Fibroblast of upper back skin (primary cell): ENCODE measurements around the gene DDX5.
A peak's percentile ranks its signal among the peaks of the same experiment; 100 is the strongest.

Source experiments
- DNase-seq: peaks from one replicate; pipeline ENCODE4 v3.0.0-alpha.2; 2013

DDX5 gene

DNA sequence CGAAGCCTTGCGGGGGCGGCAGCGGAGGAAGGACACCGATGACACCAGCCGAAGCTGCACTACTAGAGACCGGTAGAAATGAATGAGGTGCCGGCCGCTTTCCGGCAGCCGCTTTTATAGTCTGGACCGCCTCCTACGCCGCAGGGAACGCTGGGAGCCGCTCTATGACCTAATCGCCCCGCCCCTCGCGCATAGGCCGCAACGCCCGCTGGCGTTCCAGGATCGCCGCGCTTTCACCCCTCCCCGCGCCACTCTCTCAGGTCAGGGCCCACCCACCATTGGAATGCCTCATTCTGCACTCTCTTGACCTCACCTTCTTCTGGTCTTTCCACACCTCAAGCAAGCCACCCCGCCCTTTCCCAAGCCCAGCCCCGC lies at the start of gene DDX5:
TSS of gene DDX5 (minus strand) at position 89 of the 375 bp plus-strand sequence. CDS start 170 bp downstream, outside the sequence.
- DNase-seq: peak; percentile 96

DNA sequence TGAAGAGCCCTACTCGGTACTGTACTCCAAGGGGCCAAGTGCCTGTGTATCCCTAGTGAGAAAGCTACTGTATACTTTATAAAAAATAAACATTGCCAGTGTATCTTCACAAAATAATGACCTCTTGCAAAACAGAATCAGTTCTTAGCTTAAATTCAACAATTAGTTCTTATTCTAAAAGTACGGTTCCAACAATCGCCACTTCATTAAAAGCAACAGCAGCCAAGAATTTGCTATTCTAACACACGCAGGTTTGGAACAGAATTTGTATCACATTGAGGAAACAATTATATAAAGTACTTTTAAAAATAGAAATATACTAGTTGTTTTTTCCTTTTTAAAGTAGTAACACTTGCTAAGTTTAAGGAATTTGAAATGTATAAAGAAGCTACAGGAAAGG lies 49.2 kb upstream of the DDX5 start:
- no peak for DNase-seq

DNA sequence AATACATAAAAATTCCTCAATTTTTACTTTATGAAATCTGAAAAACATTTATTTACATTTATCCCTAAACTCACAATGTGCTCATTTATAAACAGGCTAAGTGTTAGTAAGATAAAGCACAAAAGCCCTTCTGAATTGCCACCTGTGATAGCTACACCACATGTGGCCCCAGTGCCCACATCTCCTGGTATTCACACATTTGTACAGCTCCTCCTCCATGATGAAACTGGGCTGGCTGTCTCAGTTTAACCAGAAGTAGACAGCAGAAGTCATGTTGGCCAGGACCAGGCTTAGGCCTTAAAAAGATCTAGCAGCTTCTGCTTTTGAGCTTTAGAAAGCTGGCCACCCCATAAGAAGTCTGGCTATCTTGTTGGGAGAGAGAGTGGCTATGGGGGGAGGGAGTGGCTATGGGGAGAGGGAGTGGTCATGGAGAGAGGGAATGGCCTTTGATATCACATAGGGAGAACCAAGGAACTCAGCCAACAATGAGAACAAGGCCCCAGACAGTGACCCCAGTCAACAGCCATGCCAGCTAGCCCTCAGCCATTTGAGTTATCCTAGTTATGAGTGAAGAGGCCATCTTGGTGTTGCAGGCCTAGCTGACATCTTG lies 48.0 kb upstream of the DDX5 start:
- DNase-seq: no peak

DNA sequence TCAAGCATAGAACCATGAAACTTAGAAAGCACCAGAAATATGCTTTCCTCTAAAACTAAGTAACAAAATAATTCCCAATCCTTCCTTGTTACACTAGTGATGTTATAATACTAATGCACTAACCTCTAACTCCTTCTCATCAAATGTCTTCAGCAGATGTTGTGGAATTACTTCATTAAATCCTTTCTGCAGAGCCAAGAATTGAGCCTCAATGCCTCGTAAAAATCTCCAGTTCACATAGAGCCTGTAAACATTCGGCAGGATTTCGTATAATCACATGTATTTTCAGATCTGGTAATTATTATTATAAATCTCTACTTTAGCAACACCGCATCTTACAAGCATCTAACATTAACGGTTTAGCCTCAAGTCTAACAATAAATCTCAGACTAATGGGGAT lies 45.4 kb upstream of the DDX5 start:
- no peak for DNase-seq

DNA sequence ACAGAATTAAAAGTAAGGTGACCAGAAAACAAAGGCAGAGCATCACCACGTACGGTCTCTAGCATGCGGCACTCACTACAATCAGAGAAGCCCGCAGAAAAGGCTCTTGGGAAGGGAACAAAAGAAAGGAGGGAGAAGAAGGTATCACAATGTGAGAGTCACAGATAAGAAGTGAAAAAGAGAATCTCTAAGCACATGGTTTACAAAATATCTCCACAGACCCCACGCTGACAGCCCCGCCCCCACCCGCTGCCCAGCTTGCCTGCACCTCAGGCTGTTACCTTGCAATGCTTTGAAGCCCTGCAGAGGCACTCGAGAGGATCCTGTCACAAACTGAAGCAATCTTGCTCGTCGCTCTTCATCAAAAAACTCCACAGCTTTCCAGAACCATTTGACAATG lies 41.2 kb upstream of the DDX5 start:
- DNase-seq: no peak

DNA sequence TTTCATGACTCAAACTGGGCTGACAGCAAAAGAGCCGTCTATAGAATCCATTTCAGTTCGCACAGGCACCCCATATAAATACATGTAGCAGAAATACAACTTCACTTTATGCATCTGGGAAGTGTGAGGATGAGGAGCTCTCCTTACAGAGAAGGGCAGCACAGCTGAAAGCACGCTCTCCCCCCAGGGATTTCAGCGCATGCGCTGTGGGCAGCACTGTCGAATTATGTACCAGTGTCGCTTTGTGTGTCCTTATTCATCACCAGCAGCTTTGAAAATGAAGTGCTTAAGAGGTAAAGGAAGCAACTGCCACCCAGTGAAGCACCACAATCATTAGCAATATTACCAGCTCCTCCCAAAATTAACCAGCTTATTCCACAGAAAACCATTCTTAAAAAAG lies 40.6 kb upstream of the DDX5 start:
- no peak for DNase-seq

DNA sequence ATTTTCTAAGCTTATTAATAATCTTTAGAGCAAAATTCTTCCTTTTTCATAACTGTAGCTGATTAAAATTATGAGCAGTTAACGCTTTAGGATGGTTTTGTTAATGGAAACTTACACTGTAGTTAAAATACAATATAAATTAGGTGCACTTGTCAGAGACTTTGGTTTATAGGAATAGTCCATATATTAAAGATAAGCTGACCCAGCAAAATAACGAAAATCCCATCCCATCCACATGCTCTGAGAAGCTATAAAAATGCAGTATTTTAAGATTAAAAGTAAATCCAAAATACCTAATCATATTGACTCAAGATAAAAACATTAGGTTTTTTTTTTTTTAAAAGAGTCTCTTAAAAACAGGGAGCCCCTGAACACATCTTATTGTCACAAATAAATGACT lies 38.7 kb upstream of the DDX5 start:
- DNase-seq: no peak

DNA sequence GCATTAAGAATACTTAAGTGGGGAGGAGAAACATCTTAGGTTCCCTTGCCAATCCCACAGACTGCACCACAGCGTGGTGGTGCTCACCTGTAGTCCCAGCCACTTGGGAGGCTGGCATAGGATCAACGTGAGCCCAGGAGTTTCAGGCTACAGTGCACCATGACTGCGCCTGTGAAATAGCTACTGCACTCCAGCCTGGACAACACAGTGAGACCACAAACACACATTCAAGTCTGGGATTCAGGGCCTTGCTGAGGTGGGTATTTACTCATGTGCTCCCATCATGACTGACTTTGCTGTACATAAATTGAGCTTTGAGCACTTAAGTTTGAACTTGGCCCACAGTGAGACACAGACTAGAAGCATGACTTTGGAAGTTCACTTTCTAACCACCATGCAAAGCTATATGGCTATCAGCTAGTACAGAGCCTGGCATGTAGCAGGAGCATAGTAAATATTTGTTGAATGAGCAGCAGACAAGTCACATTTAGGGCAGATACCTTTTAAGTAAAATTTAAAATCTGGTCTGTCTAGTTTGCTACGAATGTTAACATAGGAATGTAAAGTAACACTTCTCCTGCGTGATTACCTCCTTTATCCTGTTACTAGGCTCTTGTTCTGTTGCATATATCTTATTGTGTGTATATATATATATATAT lies 34.2 kb upstream of the DDX5 start:
- no peak for DNase-seq

DNA sequence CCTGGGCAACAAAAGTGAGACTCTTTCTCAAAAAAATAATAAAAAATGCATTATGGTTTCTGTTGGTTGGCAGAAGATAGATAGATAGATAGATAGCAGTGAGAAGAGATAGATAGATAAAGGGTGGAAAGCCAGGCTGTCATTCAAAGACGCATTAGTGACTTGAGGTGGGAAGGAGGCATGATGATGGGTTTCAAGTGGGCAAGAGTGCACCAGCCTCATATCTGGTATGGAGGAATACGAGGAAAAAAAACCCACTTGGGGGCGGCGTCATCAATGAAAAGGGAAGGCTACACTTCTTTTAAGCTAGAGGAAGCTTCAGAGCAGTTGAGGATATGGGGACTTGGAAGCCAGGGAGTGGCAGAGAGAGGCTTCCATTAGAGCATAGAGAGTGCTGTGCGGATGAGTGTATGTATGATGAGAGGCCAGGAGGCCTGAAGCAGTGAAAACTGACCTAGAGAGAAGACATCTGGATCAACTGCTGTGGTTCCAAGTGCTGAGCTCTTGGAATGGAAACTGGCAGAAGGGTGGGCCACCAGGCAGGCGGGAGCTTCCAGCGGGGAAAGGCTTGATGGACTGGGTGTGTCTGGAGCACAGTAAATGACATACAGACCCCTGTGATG lies 32.5 kb upstream of the DDX5 start:
- no peak for DNase-seq

DNA sequence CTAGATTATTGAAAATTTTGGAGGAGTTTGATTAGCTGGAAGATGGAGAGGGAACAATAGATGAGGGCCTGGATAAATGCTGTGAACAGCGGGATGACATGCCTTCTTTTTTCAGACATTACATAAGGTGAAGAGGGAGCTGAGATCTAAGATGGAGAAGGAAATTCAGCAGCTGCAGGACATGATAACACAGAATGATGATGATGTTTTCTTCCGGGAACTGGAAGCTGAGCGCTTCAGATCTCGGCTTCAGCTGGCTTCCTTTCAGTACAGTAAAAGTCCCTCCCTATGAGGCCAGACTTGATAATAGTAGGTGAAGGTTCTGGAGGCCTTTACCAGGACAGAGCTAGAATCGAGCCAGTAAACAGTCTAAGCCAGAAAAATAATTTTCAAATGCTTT lies 31.4 kb upstream of the DDX5 start:
- DNase-seq: no peak

DNA sequence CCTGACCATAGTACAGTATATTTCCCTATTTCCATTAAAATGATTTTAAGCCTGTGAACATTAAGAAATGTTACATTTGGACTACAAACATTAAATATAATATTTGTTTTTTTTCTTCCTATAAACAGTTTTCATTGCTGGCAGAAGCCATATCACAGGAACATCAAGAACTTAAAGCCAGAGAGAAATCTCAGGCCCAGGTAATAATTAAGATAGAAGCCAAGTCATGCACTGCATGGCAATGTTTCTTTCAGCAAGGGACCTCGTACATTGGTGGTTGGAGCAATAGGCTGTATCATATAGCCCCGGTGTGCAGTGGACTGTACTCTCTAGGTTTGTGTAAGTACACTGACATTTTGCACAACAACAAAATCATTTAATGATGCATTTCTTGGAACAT lies 30.8 kb upstream of the DDX5 start:
- no peak for DNase-seq

DNA sequence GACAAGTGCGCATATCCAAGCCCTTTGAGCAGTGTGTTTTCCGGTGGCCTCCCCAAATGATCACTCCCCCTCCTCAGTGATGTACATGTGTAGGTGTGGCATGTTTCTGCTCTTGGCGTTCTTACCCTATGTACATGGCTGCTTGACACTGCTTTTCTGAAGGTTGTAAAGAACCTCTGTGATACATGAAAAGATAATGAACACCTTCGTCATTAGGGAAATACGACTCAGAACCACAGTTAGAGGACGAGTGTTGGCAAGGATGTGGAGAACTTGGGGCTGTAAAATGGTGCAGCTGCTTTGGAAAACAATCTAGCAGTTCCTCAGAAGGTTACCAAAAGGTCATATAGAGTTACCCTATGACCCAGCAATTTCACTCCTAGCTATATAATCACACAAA lies 29.3 kb upstream of the DDX5 start:
- no peak for DNase-seq

DNA sequence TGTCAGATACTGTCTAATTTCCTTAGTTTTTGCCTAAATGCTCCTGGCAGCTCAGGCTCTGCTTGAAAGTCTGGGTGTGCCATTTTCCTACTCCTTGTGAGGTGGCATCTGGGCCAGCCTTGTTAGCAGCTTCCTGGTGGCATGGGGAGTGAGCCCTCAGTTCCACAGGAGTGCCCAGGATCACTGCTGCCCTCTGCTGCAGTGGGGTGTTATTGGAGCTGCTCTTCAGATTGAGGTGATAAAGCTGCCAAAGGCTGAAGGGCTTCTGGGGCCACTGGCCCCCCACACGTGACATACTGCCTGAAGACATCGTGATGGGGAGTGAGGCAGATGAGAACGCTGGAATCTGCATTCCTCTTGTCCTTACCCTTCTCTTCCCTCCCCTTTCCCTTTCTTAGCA lies 28.1 kb upstream of the DDX5 start:
- DNase-seq: no peak

DNA sequence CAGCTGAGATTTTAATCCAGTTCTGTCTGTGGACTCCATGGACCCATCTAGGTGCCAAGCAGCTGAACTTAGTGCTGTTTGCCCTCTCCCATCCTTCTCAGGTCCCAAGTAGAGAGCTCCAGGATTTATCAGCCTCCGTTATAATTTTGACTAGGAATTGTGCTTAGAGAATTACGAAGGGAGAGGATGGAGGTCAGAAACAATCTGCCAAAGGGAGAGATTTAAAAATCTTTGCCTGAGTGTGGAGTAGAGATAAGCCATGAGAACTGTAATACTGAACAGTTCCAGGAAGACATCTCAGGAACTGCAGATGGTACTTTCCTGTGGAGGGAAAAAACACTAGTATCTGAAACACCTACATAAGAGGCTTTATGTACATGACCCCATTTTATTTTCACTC lies 27.7 kb upstream of the DDX5 start:
- DNase-seq: no peak

DNA sequence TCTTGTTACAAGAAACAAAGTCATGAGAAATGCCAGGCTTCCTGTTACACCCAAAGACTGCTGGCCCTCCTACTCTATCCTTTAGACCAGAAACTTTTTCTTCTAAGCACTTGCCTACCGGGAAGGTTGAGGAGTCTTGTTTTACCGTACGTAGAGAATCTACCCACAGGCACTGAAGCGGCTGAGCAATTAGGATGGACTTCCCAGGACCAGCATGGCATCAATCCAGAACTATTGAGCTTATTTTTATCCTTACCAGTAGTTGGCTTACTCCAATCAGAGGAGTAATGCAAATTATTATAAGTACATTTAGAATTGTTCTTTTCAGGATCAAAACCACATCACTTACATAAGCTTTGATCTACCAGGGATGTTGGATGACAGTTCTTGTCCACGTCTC lies 26.3 kb upstream of the DDX5 start:
- DNase-seq: no peak

DNA sequence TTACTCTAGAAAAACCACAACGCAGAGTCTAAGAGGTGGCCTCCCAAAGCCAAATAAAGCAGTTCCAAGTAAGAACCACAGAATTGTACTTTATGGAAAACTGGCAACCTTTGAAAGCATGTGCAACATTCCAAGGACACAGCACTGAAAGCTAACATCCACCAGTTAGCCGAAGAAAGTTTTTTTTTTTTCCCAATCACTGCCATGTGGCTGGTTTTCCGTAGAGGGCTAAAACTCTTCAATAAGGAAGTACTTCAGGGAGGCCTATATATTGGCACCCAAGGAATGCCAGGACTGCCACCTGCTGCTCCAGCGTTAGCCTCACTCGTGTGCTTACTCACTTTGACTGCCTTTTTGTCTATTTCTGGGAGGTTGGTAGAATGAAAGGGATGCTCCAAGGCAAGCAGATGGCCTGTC lies 25.9 kb upstream of the DDX5 start:
- peak; percentile 57 for DNase-seq

DNA sequence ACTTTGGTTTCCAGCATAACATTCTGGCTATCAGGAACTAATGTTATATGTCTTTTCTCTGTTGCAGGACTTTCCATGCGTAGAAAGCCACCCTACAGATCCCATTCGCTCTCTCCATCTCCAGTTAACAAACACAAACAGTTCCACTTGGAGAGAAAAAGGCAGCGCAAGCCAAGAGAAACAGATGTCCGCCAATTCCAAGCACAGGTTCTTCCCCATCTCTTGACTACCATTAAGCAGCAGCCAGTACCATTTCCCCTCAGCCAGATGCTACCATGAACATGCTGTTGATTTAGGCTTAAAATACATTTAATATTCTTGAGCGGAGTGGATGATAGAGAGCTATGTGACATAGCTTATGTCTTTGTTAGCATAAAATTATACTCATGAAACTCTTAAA lies 23.1 kb upstream of the DDX5 start:
- no peak for DNase-seq

DNA sequence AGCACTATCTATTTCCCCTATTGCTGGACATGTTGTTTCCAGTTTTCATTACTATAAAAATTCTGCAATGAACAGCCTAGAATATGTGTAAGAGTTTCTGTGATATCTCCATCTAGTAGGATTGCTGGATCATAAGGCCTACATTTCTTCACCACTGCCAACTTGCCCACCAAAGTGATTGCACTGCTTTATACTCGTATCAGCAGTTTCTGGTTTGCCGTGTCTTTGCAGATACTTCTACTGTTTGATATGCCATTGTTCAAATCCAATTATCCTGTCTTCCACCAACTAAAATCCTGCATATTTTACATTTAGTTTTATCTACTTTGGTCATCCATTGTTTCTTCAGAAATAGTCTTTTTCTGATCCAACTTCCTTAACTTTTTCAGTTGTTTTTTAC lies 21.8 kb upstream of the DDX5 start:
- no peak for DNase-seq

DNA sequence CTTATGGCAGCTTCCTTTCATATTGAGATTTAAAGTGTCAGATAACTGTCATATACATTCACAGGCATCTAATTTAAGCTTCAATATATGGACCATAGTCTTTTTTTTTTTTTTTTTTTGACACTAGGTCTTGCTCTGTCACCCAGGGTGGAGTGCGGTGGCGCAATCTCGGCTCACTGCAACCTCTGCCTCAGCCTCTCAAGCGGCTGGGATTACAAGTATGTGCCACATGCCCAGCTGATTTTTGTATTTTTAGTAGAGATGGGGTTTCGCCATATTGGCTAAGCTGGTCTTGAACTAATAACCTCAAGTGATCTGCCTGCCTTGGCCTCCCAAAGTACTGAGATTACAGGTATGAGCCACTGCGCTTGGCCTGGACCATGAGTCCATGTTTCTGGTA lies 14.3 kb upstream of the DDX5 start:
- DNase-seq: no peak

DNA sequence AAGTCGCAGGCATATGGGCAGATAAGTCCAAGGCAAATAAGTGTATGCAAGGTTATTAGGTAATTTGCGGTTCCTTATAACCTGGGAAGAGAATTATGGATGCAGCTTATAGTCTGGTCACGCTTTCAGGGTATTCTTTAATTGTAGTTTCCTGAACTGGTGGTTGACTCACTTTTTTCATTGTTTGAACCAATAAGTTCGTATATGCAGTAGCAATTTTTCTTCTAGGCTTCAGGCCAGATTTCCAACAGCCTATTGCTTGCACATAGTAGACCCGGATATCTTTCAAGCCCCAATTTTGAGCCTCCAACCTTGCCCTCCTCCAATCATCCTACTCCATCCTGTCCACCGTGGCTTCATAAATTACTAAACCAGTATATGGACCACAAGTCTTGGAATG lies 13.5 kb upstream of the DDX5 start:
- DNase-seq: no peak

DNA sequence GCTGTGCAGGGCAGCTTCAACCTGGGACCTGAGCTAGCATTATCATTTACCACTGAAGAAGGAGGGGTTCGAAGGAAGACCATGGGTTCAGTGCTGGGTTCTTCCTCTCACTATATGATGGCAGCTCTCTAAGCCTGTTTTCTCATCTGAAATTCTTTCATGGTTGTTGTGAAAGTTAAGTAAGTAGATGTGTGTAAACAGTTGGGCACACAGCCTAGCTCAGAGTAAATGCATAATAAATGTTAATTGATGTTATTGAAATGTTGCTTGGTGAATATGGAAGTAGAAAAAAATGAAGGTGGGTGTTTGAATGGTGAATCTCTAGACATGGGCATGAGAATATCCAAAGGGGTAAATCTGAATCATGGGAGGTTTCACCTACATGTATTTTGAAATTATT lies 9.7 kb upstream of the DDX5 start:
- no peak for DNase-seq

DNA sequence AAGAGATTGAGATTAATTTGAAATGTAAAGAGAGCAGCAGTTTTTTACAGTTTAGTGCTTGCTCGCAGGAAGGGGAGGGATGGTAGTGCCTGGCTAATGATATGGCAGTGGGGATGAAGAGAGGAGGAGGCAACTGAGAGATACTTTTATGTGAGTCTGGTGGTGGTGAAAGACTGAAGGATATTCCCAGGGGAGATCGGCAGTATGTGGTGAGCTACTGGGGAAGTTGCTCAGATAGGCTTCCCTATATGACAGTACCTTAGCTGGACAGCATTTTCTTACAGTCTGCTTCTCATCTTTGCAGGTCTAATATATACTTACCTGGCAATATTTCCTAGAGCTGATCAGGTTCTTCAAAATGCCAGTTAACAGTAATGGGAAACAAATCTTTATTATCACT lies 9.3 kb upstream of the DDX5 start:
- no peak for DNase-seq

DNA sequence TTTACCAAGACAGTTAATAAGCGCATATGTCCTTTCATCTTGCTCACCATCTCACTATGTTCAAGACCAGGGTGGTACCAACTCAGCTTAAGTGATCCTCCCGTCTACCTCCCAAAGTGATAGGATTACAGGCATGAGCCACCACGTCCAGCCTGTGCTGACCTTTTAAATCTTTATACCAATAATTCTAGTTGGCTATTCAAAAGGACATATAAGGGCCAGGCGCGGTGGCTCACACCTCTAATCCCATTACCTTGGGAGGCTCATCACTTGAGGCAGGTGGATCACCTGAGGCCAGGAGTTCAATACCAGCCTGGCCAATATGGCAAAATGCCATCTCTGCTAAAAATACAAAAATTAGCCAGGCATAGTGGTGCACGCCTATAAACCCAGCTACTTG lies 3.1 kb upstream of the DDX5 start:
- no peak for DNase-seq

DNA sequence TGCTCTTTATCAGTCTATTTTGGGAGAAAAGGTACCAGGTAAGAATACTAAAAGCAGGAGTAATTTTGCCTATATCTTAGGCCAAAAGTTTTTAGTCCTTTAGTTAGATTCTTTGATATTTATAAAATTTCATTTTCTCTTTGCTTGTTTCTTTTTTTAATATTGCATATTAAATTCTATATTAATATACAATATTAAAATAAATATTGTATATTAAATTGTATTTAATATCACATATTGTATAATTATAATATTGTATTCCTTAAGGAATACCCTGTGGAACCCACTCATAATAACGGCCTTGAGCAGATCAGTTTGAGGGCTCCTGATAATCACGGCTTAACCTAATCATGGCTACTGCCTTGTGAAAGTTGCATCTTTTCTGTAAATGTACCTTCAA lies 2.6 kb upstream of the DDX5 start:
- DNase-seq: no peak

DNA sequence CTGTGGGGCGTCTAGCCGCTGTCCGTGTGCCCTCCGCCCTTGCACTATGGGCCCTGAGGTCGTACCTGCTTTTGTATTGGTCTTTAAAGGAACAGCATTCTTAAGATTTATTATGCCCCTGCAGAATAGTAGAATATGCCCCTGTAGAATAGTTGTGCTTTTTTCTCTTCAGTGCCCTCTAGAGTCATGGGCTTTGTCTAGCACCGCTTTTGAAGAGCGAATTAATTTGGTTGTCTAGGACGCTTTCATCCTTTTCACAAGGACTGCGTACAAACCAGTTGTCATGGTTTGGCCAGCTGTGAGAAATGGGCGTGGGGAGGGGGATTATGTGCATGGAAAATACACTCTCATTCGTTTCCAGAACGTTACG lies 1.3 kb upstream of the DDX5 start:
- peak; percentile 71 for DNase-seq
